ENCODE measurements around the gene ZRANB2. TPM values are rescaled to one million over a fixed set of nuclear protein-coding genes. Genes with fewer than 3 reads are reported as not detected.

ZRANB2 gene
- total and polyA plus RNA-seq, 10 of the 15 experiments (the other 5 are each of a cell fraction or from before 2014, with no cell fraction given): 68.4 to 189 (median 138) TPM

DNA sequence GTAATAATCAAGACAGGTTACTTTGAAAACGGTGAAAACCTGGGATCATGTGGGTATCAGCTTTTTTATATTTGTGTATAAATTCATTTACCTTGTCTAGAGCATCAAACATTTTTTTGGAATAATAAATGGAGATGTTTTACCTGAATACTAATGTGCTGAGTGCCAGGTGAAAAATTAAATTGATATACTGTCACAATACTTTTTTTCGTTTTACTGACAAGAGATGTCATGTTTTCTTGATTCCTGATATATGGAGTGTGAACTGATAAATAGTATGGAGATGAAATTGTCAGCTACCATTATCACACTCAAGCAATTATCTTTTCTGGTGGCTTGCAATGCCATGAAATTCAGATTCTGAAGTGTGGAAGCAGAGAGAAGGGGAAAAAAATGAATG, 47.2 kb upstream of the ZRANB2 start:
- H3K27ac ChIP-seq (ENCODE audit: control insufficient read depth, insufficient read depth): no peak overlapping the region
- intact Hi-C loops (cut with micrococcal nuclease; ENCODE audit: unreplicated experiment): no loop called here
- no peaks in the 10 kb centered on the region for H3K36me3 ChIP-seq (ENCODE audit: control insufficient read depth in 2 of 2, insufficient read depth in 2 of 2, low read length in 1 of 2)
- no peaks in the 10 kb centered on the region for H3K4me1 ChIP-seq (ENCODE audit: control insufficient read depth, insufficient read depth, low read length)
- SMC1A ChIA-PET (ENCODE audit: uncharacterized antibody, unreplicated experiment): no interaction called here
- no TSS peak for BruUV-seq (replicated peaks)
- RAD21 ChIA-PET (ENCODE audit: unreplicated experiment): no interaction called here
- no peaks in the 10 kb centered on the region for H4K20me1 ChIP-seq (ENCODE audit: control insufficient read depth, insufficient read depth)
- no peak overlapping the region for H3K4me2 ChIP-seq (ENCODE audit: control insufficient read depth, insufficient read depth)
- CTCF ChIA-PET: no interaction called here
- ATAC-seq: no peak
- no peaks in the 10 kb centered on the region; the same call in 2 of the 3 replicates for H3K9me3 ChIP-seq (replicated peaks; ENCODE audit: control insufficient read depth, insufficient read depth, low read length)
- POLR2A ChIA-PET: no interaction called here
- FAIRE-seq: no peak
- DNase-seq (ENCODE audit: low read depth, low spot score): no peak
- 4% methylated on average over 2 of the region's 2 CpGs for WGBS (ENCODE audit: insufficient coverage, insufficient replicate concordance, low lambda C conversion rate, missing lambda C conversion rate)
- TF ChIP-seq, protein P1, sequence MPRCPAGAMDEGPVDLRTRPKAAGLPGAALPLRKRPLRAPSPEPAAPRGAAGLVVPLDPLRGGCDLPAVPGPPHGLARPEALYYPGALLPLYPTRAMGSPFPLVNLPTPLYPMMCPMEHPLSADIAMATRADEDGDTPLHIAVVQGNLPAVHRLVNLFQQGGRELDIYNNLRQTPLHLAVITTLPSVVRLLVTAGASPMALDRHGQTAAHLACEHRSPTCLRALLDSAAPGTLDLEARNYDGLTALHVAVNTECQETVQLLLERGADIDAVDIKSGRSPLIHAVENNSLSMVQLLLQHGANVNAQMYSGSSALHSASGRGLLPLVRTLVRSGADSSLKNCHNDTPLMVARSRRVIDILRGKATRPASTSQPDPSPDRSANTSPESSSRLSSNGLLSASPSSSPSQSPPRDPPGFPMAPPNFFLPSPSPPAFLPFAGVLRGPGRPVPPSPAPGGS (IDR thresholded peaks at IDR 0.05; ENCODE audit: borderline replicate concordance, insufficient read depth, low read depth, low read length, poor library complexity, severe bottlenecking): no peak
- TF ChIP-seq NFYA (IDR thresholded peaks at IDR 0.05; ENCODE audit: borderline replicate concordance, low read depth, low read length) (no peak), EGR1 (IDR thresholded peaks at IDR 0.05; ENCODE audit: borderline replicate concordance in 1 of 2, low read depth in 2 of 2, low read length in 2 of 2) (no peak), CBX5 (IDR thresholded peaks at IDR 0.05; ENCODE audit: low read depth) (no peak), TCF7 (IDR thresholded peaks at IDR 0.05; ENCODE audit: borderline replicate concordance) (no peak), PKNOX1 (IDR thresholded peaks at IDR 0.05) (no peak), CBFB (IDR thresholded peaks at IDR 0.05; ENCODE audit: low read depth) (no peak), MLLT1 (IDR thresholded peaks at IDR 0.05) (no peak), BRCA1 (IDR thresholded peaks at IDR 0.05; ENCODE audit: low read depth, low read length) (no peak), DPF2 (IDR thresholded peaks at IDR 0.05) (no peak), YBX1 (IDR thresholded peaks at IDR 0.05) (no peak), YY1 (IDR thresholded peaks at IDR 0.05; ENCODE audit: low read depth, low read length) (no peak), REST (IDR thresholded peaks at IDR 0.05; ENCODE audit: low read depth, low read length) (no peak)
- TF ChIP-seq, protein P2, sequence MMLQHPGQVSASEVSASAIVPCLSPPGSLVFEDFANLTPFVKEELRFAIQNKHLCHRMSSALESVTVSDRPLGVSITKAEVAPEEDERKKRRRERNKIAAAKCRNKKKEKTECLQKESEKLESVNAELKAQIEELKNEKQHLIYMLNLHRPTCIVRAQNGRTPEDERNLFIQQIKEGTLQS (IDR thresholded peaks at IDR 0.05; ENCODE audit: borderline replicate concordance, extremely low read depth, low read depth, low read length): no peak
- no peak overlapping the region for H3K9ac ChIP-seq (ENCODE audit: control insufficient read depth, insufficient read depth, low read length)
- no peak overlapping the region for H2AFZ ChIP-seq (ENCODE audit: control insufficient read depth, low read depth, low read length)
- no peaks in the 10 kb centered on the region for H3K79me2 ChIP-seq (ENCODE audit: control insufficient read depth, insufficient read depth, low read length)
- H3K27me3 ChIP-seq (replicated peaks in 1 of 2; ENCODE audit: control insufficient read depth in 2 of 2, insufficient read depth in 2 of 2, low read length in 1 of 2): no peaks in the 10 kb centered on the region
- H3K4me3 ChIP-seq: no peak overlapping the region
- in situ Hi-C loops (cut with MboI): no loop called here

All from GM12878 (cell line).